ENCODE results near the gene CHFR.
"Not testable (repeated sequence)": the region's sequence is repeated elsewhere in the genome, so short reads cannot be mapped to it uniquely, and the experiment has no call there.

Gene CHFR, protein sequence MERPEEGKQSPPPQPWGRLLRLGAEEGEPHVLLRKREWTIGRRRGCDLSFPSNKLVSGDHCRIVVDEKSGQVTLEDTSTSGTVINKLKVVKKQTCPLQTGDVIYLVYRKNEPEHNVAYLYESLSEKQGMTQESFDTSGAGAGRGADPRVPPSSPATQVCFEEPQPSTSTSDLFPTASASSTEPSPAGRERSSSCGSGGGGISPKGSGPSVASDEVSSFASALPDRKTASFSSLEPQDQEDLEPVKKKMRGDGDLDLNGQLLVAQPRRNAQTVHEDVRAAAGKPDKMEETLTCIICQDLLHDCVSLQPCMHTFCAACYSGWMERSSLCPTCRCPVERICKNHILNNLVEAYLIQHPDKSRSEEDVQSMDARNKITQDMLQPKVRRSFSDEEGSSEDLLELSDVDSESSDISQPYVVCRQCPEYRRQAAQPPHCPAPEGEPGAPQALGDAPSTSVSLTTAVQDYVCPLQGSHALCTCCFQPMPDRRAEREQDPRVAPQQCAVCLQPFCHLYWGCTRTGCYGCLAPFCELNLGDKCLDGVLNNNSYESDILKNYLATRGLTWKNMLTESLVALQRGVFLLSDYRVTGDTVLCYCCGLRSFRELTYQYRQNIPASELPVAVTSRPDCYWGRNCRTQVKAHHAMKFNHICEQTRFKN

DNA sequence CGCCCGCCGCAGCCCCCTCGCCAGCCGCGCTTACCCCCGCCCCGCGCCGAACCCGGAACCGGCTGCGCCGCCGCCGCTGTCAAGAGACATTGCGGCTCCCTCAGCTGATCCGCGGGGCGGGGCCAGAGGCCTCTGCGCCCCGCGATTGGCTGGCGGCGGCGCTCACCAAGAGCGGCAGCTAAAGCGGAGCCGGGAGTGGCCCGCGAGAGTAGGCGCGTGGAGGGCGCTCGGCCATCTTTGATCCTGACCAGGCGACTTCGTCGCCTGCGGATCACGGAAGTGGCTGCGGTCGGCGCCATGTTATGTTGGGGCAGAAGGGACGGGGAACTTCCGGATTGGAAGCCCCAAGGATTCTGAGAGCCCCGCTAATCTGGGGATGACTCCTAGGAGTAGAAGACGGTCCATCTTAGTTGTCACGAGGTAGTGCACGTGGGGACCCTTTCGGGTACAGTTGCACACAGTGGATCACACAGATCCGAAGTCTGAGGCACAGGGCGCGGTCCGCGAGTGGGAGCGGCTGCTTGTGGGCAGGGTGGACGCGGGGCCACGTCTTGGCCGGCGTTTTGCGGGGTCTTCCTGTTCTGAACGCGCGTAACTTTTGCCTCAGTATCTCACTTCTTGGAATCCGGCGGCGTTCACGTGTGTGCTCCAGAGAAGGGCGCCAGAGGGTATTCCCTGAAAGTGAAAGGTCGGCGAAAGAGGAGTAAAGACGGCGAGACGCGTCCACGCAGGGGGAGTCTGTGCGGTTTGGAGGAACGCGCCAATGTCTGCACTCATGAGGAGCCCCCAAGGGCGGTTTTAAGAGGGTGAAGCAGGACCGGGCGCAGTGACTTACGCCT, at the start of gene CHFR:
CHFR (minus strand) TSS at position 93 of the 839 bp plus-strand sequence. CDS start 277 bp downstream, outside the sequence.
- DNase-seq = peak; percentile 56

DNA sequence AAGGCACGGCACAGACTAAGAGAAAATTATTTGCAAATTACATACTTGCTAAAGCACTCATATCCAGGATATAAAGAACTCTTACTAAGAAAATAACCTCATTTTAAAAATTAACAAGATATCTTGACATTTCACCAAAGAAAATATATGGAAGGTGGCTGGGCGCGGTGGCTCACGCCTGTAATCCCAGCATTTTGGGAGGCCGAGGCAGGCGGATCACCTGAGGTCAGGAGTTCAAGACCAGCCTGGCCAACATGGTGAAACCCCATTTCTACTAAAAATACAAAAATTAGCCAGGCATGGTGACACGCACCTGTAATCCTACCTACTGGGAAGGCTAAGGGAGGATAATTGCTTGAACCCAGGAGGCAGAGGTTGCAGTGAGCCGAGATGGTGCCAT, 49.5 kb upstream of the CHFR start:
- not testable (repeated sequence) for DNase-seq

DNA sequence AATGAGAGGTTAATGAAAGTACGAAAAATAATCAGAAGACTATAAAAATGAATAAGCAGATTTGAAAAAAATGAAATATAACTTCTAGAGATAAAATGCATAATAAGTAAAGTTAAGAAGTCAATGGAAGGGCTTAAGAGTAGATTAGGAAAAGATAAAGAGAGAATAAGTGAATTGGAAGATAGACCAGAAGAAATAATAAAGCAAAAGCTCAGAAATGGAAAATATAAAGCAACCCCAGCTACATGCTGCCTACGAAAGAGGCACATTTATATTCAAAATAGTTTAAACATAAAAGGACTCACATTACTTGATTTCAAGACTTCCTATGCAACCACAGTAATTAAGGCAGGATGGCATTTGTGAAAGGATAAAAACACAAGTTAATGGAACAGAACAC, 48.8 kb upstream of the CHFR start:
- no peak for DNase-seq

DNA sequence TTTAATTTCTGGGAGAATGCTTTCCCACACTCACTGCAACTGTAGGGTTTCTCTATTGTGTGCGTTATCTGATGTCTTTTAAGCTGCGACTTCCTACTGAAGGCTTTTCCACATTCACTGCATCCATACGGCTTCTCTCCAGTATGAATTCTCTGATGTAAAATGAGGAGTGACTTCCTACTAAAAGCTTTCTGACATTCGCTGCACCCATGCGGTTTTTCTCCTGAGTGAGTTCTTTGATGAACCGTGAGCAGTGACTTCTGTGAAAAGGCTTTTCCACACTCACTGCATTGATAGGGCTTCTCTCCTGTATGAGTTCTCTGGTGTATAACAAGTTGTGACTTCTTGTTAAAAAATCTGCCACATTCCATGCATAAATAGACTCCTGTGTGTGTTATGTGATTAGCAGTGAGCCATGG, 39.0 kb upstream of the CHFR start:
- no peak for DNase-seq

DNA sequence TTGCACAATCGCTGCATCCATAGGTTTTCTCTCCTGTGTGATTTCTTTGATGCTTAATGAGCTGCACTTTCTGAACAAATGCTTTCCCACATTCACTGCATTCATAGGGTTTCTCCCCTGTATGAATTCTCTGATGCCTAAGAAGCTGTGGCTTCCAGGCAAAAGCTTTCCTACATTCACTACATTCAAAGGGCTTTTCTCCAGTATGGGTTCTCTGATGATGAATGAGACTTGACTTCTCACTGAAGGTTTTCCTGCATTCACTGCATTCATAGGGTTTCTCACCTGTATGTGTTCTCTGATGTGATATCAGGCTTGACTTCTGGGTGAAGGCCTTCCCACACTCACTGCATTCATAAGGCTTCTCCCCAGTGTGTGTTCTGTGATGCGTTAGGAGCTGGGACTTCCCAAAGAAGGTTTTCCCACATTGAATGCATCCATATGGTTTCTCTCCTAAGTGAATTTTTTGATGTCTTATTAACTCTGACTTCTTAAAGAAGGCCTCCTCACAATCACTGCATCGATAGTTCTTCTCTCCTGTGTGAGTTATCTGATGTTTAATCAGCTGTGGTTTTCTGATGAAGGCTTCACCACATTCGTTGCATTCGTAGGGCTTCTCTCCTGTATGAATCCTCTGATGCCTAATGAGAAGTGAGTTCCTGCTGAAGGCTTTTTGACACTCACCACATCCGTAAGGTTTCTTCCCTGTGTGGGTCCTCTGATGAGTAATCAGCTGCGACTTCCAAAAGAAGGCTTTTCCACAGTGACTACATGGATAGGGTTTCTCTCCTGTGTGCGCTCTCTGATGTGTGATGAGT, 38.4 kb upstream of the CHFR start:
- no peak for DNase-seq

DNA sequence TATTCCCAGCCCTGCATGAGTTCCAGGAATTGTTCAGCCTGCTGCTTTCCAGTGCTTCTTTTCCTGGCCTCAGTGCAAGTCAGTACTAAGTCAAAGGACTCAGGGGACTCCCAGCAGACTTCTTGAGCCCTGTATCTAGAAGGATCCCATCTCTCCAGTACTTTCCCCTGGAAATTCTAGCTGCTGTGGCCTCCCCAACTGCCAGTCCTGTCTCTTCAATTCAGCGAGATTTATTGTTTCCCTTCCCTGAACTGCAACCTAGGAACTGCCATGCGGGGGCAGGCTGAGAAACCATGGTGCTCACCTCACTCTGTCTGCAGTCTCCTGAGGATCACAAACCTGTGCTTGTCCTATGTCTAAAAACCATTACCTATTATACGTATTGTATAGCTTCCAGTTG, 37.0 kb upstream of the CHFR start:
- no peak for DNase-seq

DNA sequence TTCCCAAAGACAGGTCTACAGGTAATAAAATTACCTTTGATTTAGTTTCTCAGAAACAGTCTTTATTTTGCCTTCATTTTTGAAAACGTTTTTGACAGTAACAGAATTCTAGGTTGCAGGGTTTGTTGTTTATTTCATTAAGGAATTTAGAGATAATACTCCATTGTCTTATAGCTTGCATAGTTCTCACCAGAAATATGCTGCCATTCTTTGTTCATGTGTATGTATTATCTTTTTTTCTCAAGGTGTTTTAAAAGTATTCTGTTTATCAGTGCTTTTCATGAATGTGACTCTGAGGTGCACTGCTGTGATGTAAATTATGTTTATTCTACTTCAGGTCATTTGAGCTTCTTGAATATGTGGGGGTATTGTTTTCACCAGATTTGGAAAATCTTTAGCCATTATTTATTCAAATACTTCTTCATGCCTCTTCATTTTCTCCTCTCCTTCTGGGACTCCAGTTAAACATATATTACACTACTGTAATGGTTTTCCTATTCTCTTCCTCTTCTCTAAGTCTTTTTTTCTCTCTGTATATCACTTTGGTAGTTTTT, 36.0 kb upstream of the CHFR start:
- DNase-seq = no peak

DNA sequence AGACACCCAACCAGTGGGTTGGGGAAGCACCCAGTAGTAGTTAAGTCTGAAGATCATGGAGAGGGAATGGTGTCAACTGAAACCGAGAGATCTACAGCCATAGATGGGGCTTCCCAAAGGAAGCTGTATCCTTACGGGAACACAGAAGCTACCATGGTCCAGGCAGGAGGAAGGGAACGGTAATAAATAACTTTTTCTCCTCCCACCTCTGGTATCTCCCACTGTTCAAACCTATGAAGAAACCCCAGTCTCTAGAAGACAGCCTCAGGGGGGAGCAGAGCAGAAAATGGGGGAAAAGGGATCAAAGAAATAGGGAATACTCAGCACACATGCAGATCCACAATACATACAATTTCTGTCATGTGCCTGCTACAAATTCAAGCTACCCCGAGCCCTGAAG, 35.3 kb upstream of the CHFR start:
- no peak for DNase-seq

DNA sequence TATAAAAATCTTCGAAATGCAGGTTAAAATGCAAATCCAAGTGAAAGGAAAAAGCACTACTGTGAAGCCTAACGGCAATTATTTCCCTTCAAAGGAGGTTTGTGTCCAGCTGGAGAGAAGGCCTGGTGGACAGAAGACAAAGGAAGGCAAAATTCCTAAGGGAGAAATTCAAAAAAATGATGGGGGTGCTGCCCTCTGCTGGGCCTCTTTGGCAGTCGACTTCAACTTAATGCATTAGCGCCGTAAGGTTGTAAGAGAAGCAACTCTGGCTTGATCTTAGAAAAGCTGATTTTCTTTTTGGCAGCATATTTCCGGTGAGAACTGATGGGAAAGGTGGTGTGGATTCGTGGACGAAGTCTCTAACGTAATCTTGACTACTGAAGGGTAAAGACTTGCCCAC, 34.3 kb upstream of the CHFR start:
- no peak for DNase-seq

DNA sequence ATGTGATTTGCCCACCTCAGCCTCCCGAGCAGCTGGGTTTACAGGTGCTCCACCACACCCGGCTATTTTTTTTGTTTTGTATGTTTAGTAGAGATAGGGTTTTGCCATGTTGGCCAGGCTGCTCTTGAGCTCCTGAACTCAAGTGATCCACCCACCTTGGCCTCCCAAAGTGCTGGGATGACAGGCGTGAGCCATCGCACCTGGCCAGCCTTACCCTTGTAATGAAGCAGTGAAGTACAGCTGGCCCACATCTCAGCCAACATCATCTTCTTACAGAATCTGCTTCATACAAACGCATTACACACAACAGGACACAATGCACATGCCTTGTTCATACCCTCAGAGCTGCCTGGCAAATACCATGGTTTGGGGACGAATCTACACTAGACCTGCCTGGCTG, 31.3 kb upstream of the CHFR start:
- DNase-seq = no peak

DNA sequence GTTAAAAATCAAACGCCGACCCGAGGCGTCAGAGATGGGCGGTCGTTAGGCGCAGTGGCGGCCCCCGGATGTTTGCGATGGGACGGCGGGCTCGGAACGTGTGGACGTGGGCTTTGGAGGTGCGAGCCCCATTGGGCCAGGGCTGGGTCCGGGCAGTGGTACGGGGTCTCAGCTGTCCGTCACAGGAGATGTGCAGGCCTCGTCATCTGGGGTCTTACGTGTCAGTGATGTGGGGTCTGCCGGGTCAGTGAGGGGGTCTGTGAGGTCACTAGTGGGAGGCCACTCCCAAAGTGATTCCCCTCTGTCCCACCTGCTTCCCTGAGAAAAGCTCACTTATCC, 21.6 kb upstream of the CHFR start:
- DNase-seq = no peak

DNA sequence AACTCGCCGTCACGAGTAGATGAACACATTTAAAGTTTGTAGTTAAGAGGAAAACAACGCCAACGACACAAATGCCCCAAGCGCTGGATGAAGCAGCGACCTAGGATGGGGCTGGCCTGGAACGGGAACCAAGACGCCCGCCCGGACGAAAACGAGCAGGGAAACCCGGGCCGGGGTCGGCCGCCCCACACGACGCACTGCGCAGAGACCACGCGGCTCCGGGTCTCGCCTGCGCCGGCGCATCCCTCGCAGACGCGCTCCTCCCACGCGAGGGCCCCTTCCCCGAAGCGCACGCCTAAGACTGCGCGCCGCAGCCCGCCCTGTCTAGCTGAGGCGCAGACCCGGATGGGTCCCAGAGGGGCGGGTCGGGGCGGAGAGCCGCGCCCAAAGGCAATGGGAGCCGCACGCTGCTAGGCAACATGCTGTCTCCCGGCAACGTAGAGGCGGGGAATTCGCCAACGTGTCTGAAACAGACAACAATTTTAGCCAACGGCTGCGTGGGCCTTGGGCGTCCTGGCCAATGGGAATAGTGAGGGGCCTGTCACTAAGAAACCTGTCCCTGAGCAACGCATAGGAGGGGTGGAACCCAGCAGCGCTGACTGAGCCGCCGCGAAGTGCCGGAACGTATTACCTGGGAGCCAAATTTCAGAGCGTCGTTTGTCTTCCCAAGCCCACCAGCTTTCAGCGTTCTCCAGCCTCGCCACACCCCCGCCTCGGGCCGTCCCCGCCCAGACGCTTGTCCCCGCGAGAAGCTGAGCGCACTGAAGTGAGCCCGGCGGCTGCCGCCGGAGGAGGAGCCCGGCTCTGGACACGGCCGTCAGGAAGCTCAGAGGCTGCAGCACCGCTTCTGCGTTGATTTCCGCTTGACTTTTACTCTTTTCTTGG, 21.0 kb upstream of the CHFR start:
- DNase-seq = peak; percentile 92

DNA sequence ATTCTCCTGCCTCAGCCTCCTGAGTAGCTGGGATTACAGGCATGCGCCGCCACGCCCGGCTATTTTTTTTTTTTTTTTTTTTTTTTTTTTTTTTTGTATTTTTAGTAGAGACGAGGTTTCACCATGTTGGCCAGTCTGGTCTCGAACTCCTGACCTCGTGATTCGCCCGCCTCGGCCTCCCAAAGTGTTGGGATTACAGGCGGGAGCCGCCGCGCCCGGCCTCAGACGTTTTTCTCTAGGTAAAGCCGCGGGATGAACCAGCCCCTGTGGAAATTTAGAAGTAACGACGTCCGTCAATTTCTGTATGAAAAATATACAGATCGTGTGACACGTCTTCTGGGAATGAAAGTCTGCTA, 20.4 kb upstream of the CHFR start:
- not testable (repeated sequence) for DNase-seq

DNA sequence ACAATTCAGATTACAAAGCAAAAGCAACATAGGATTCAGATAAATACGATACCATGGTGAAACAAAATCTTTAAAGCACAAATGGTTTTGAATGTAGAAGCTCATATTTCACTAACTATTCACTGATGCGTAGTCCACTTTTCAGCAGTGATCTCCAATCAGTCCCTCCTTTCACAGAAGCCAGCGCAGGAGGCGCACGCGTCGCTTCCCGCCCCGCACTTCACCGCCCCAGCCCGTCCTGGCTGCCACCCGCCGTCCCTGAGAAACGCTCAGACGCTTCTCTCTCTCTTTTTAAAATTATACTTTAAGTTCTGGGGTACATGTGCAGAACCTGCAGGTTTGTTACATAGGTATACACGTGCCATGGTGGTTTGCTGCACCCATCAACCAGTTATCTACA, 19.8 kb upstream of the CHFR start:
- DNase-seq = no peak

DNA sequence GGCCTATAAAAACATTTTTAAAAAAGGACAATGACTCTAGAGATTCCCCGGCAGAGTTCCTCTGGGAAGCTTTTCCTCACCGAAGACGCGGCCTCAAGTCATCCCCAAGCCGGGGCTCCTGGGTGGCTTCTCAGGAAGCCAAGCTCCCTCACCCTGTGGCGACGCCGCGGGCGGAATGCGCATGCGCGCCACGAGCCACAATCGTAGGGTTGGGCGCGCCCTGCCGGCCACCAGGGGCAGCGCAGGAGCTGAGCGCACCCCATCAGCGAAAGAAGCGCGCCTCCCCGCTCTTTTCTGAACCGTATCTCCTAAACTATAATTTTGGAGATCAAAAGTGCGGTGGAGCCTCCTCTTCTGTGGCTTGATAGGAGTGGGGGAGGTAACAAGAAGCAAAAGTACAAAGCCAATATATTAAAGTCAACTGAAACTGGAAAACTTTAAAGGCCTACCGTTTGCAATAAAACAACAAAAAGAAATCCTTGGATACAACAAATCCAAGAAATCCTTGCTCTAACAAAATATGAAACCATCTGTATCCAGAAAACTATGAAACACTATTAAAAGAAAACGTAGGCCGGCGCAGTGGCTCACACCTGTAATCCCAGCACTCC, 17.4 kb upstream of the CHFR start:
- DNase-seq = no peak

DNA sequence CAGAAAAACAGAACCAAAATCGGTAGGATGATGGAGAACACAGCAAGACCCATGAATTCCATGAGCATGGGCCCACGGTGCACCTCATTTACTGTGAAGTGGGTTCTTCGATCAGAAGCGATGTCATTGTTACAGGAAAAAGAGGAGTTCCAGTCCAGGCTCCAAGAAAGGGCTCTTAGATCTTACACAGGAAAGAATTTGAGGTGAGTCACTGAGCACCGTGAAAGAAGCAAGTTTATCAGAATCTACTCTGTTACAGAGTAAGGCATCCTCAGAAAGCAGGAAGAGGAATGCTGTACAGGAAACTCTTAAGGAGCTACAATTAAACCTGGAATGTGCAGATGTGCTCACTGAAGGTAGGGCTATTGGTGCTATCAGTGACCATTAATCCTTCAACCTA, 11.6 kb upstream of the CHFR start:
- DNase-seq = no peak

DNA sequence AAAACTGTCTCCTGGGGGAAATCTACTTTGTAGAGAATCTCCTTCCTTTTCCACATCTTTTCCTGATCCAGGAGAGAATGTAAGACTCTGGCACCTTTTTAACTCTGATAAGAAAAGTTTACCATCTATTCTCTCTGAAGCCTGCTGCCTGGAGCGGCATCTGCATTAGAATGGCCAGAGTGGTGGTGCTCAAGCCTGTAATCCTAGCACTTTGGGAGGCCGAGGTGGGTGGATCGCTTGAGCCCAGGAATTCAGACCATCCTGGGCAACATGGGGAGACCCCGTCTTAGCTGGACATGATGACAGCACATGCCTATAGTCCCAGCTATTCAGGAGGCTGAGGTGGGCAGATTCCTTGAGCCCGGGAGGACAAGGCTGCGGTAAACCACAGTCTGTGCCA, 1.4 kb upstream of the CHFR start:
- DNase-seq = no peak

DNA sequence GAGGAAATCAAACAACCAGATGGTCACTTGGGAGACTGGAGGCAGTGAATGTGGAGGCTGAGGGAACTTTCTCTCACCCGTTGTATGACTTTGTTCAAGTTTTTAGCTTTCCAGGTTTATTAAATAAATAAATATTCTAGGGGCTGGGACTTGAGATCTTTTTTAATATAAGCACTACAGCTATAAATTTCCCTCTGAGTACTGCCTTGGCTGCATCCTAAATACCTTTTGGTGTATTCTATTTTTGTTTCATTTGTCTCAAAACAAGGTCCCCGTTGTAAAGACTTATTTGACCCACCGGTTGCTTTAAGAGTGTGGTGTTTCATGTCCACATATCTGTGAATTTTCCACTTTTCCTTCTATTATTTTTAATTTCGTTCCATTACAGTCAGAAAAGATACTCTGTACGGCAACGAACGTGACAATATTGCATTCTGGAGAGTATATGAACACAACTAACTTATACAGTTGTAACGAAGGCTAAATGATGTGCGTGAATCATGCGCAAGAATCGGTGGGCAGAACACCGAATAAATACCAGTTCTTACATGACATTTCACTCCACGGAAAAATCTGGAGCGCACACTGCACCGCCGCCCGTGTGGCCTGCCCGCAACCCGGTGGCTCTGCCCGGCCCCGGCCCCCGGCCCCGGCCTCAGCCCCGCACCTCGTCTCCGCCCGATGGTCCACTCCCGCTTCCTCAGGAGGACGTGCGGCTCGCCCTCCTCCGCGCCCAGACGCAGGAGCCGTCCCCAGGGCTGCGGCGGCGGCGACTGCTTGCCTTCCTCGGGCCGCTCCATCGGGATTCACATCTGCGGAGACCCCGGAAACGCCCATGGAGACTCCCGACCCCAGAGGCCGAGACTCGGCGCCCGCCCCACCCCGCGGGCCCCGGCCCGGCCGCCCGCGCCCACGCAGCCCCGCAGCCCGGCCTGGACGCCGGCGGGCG, 602 bp downstream of the CHFR start:
- DNase-seq = no peak

DNA sequence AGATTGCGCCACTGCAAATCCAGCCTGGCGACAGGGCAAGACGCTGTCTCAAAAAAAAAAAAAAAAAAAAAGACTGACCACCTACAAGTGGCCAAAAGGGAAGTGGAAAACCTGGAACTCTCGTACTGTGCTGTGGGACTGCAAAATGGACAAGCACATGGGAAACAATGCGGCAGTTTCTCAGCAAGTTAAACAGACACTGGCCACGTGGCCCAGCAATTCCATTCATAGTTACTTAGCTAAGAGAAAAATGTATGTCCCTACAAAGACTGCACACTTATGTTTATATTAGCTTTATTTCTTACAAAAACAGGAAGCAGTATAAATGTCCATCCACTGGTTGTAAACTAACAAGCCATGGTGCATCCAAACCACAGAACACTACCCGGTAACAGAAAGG, 5.6 kb downstream of the CHFR start:
- no peak for DNase-seq

DNA sequence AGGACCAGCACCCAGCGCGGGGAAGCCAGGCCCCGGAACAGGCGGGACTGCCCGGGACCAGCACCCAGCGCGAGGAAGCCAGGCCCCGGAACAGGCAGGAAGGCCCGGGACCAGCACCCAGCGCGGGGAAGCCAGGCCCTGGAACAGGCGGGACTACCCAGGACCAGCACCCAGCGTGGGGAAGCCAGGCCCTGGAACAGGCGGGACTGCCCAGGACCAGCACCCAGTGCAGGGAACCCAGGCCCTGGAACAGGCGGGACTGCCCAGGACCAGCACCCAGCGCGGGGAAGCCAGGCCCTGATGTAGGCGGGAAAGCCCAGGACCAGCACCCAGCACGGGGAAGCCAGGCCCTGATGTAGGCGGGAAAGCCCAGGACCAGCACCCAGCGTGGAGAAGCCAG, 12.8 kb downstream of the CHFR start:
- DNase-seq = not testable (repeated sequence)
